SK-N-SH treated with all-trans-retinoic acid at 6 μM for 48 hours (cell line): ENCODE measurements around the gene SLC5A8.

Source experiments
- ATAC-seq: fragments of 200-7000 bp; cut with Tn5 transposase; 3 replicates; pipeline ENCODE4 v1.9.1; 2020; ENCODE audit warnings: mild to moderate bottlenecking, moderate library complexity
- ARNTL ChIP-seq: fragments of 450-650 bp; formaldehyde crosslinking; IDR thresholded peaks from 2 replicates; pipeline ENCODE4 v1.5.0; 2020; ENCODE audit warnings: low read depth, mild to moderate bottlenecking, moderate library complexity, borderline replicate concordance
- BACH2 ChIP-seq: fragments of 250-450 bp; sonication (Bioruptor Pico); IDR thresholded peaks from 2 replicates; pipeline ENCODE4 v1.9.0; 2021; ENCODE audit warnings: mild to moderate bottlenecking, borderline replicate concordance
- CREB5 ChIP-seq: fragments of 250-450 bp; sonication (Bioruptor Pico); IDR thresholded peaks from 2 replicates; pipeline ENCODE4 v1.5.1; 2020; ENCODE audit warnings: low read depth, mild to moderate bottlenecking, moderate library complexity
- CSDC2 ChIP-seq: fragments of 250-450 bp; sonication (Bioruptor Pico); IDR thresholded peaks from 2 replicates; pipeline ENCODE4 v1.5.0; 2020; ENCODE audit warnings: mild to moderate bottlenecking, moderate library complexity
- CSRNP3 ChIP-seq: fragments of 250-450 bp; sonication (Bioruptor Pico); IDR thresholded peaks from 2 replicates; pipeline ENCODE4 v1.5.1; 2021; ENCODE audit warnings: mild to moderate bottlenecking, moderate library complexity
- GLIS3 ChIP-seq: fragments of 250-450 bp; sonication (Bioruptor Pico); IDR thresholded peaks from 2 replicates; pipeline ENCODE4 v1.5.0; 2020; ENCODE audit warnings: mild to moderate bottlenecking, moderate library complexity
- ISL1 ChIP-seq: fragments of 250-450 bp; sonication (Bioruptor Pico); IDR thresholded peaks from 2 replicates; pipeline ENCODE4 v2.1.2; 2022; ENCODE audit warnings: mild to moderate bottlenecking, moderate library complexity
- OSR1 ChIP-seq: fragments of 250-450 bp; sonication (Bioruptor Pico); IDR thresholded peaks from 2 replicates; pipeline ENCODE4 v1.8.0; 2022; ENCODE audit warnings: moderate library complexity, mild to moderate bottlenecking, inconsistent platforms
- PATZ1 ChIP-seq: fragments of 250-450 bp; sonication (Bioruptor Pico); IDR thresholded peaks from 2 replicates; pipeline ENCODE4 v1.8.0; 2020; ENCODE audit warnings: mild to moderate bottlenecking, moderate library complexity, borderline replicate concordance
- PPARA ChIP-seq: fragments of 250-450 bp; sonication (Bioruptor Pico); IDR thresholded peaks from 2 replicates; pipeline ENCODE4 v1.5.0; 2020; ENCODE audit warnings: mild to moderate bottlenecking, borderline replicate concordance
- RARB ChIP-seq: fragments of 250-450 bp; sonication (Bioruptor Pico); IDR thresholded peaks from 2 replicates; pipeline ENCODE4 v1.8.0; 2021; ENCODE audit warnings: mild to moderate bottlenecking, moderate library complexity
- SNAI2 ChIP-seq: fragments of 250-450 bp; sonication (Bioruptor Pico); IDR thresholded peaks from 2 replicates; pipeline ENCODE4 v1.5.0; 2020; ENCODE audit warnings: mild to moderate bottlenecking, moderate library complexity
- TCF4 ChIP-seq: fragments of 250-450 bp; sonication (Bioruptor Pico); IDR thresholded peaks from 2 replicates; pipeline ENCODE4 v1.8.0; 2021; ENCODE audit warnings: mild to moderate bottlenecking, moderate library complexity, borderline replicate concordance
- TOX ChIP-seq: fragments of 250-450 bp; sonication (Bioruptor Pico); IDR thresholded peaks from 2 replicates; pipeline ENCODE4 v1.8.0; 2021; ENCODE audit warnings: mild to moderate bottlenecking, moderate library complexity, borderline replicate concordance
- TSHZ2 ChIP-seq: fragments of 250-450 bp; sonication (Bioruptor Pico); IDR thresholded peaks from 2 replicates; pipeline ENCODE4 v1.5.0; 2020; ENCODE audit warnings: mild to moderate bottlenecking, moderate library complexity
- ZC3H10 ChIP-seq: fragments of 250-450 bp; sonication (Bioruptor Pico); IDR thresholded peaks from 2 replicates; pipeline ENCODE4 v1.5.1; 2021; ENCODE audit warnings: mild to moderate bottlenecking, moderate library complexity
- ZFP3 ChIP-seq: fragments of 250-450 bp; sonication (Bioruptor Pico); IDR thresholded peaks from 2 replicates; pipeline ENCODE4 v1.5.0; 2020; ENCODE audit warnings: mild to moderate bottlenecking, moderate library complexity
- ZNF565 ChIP-seq: fragments of 450-650 bp; formaldehyde crosslinking; conservative IDR thresholded peaks from 2 replicates; pipeline ENCODE4 v1.5.0; 2020; ENCODE audit warnings: low read depth, mild to moderate bottlenecking, moderate library complexity
- ZNF70 ChIP-seq: fragments of 450-650 bp; formaldehyde crosslinking; IDR thresholded peaks from 2 replicates; pipeline ENCODE4 v1.5.0; 2020; ENCODE audit warnings: mild to moderate bottlenecking, moderate library complexity
- ZNF8 ChIP-seq: fragments of 450-650 bp; formaldehyde crosslinking; IDR thresholded peaks from 2 replicates; pipeline ENCODE4 v1.5.0; 2020; ENCODE audit warnings: mild to moderate bottlenecking, moderate library complexity

The SLC5A8 gene

GRCh38 chr12:101207086-101207780 lies 2.8 kb downstream of the SLC5A8 start (continued):
- TF ChIP-seq CSRNP3 (CRISPR knock-in tag) (no peak), BACH2 (CRISPR knock-in tag) (no peak), GLIS3 (CRISPR knock-in tag) (no peak), PATZ1 (CRISPR knock-in tag) (no peak)

- TF ChIP-seq CREB5 (CRISPR knock-in tag) = no peak
- TF ChIP-seq PPARA (CRISPR knock-in tag) = no peak
- no peak for ATAC-seq
Observed at GRCh38 chr12:101204602-101205304, 5.3 kb downstream of the SLC5A8 start.

GRCh38 chr12:101200824-101201223 lies 9.2 kb downstream of the SLC5A8 start:
- no peak for ATAC-seq
- TF ChIP-seq PATZ1 (CRISPR knock-in tag) = no peak
- TF ChIP-seq BACH2 (CRISPR knock-in tag) = no peak
- no peak for TF ChIP-seq TCF4
- no peak for TF ChIP-seq TSHZ2
- no peak for TF ChIP-seq ISL1 (CRISPR knock-in tag)
- TF ChIP-seq CREB5 (CRISPR knock-in tag) = no peak
- TF ChIP-seq PPARA (CRISPR knock-in tag) = no peak
- no peak for TF ChIP-seq ZNF70 (CRISPR knock-in tag)
- TF ChIP-seq RARB = no peak
- no peak for TF ChIP-seq ARNTL
- no peak for TF ChIP-seq ZNF8 (CRISPR knock-in tag)
- no peak for TF ChIP-seq ZNF565 (CRISPR knock-in tag)
- no peak for TF ChIP-seq ZC3H10
- TF ChIP-seq ZFP3 (CRISPR knock-in tag) = no peak
- no peak for TF ChIP-seq GLIS3 (CRISPR knock-in tag)
- no peak for TF ChIP-seq CSRNP3 (CRISPR knock-in tag)
- no peak for TF ChIP-seq TOX (CRISPR knock-in tag)
- no peak for TF ChIP-seq OSR1 (CRISPR knock-in tag)
- TF ChIP-seq CSDC2 (CRISPR knock-in tag) = no peak
- TF ChIP-seq SNAI2 (CRISPR knock-in tag) = no peak
